A673 (cell line): ENCODE data around the gene ERC1.

Source experiments
- CTCF ChIP-seq: fragments of 300-800, 200-600 bp; sonication (generic); conservative IDR thresholded peaks from 2 replicates; pipeline ENCODE4 v1.5.1; 2017; ENCODE audit warnings: low read depth, mild to moderate bottlenecking, antibody characterized with exemption, low read length, moderate library complexity, mixed read lengths
- EZH2 ChIP-seq: fragments of 200-600 bp; sonication (generic); IDR thresholded peaks from 2 replicates; pipeline ENCODE4 v1.6.1; 2017; ENCODE audit warnings: borderline replicate concordance, low read depth, mild to moderate bottlenecking, mixed read lengths, antibody characterized with exemption, low read length; ENCODE audit not compliant: poor library complexity, severe bottlenecking

- TF ChIP-seq CTCF (no peak), EZH2 (no peak)
These were observed 44.8 kb upstream of the ERC1 start for GRCh38 chr12:946212-946611.
